Pancreas (tissue), 10 donors: ENCODE data around the gene SOX5. TPM values are rescaled to one million over a fixed set of nuclear protein-coding genes. Genes with fewer than 3 reads are reported as not detected.

ENCODE experiments used
- ATAC-seq, 4 donors: fragments of 200-7000 bp; cut with Tn5 transposase; one replicate each; pipeline versions ENCODE4 v1.8.0 to v1.9.1; 2020; ENCODE audit warnings: mild to moderate bottlenecking in 4 of 4, moderate library complexity in 4 of 4
- DNase-seq, 6 donors: peaks; one replicate each; pipeline ENCODE4 v3.0.0-alpha.2; 2020
- FAIRE-seq: peaks from 2 replicates; lab custom pipeline; 2012; peaks lifted over from hg19 to GRCh38; lab: Jason Lieb, UNC
- H3K27ac ChIP-seq, 4 donors: fragments of 200-600 bp; sonication (generic); 1 replicate in 3 of 4; 2 replicates in 1 of 4; pipeline versions ENCODE4 v1.5.0 to v1.8.0; 2020
- H3K27me3 ChIP-seq, 4 donors: fragments of 200-600 bp; one replicate each; pipeline ENCODE4 v1.8.0; 2021
- H3K36me3 ChIP-seq, 3 donors: fragments of 200-600 bp; sonication (generic) in 1 of 3; one replicate each; pipeline versions ENCODE4 v1.5.0 to v1.8.0; 2020 to 2021
- H3K4me1 ChIP-seq, 3 donors: fragments of 200-600 bp; one replicate each; pipeline ENCODE4 v1.8.0; 2021
- H3K4me3 ChIP-seq, 4 donors: fragments of 200-600 bp; sonication (generic) in 2 of 4; one replicate each; pipeline versions ENCODE4 v1.5.0 to v1.8.0; 2020 to 2021
- H3K9me3 ChIP-seq, 4 donors: fragments of 200-600 bp; one replicate each; pipeline ENCODE4 v1.8.0; 2021
- WGBS, 2 donors: extraction: QIAGEN DNeasy Blood & Tissue Kit; methylation state at CpG; one replicate each; pipeline ENCODE4 v1.1.7; 2013; 5-methylcytosine and 5-hydroxymethylcytosine counted together
- intact Hi-C, 3 donors: fragments of 100-400 bp; cut with DNase I; formaldehyde crosslinking; loops; one replicate each; pipeline versions ENCODE4 v1.11.1 to v1.14.2; 2022
- polyA plus RNA-seq, 2 donors: library from polyadenylated mRNA; stranded (reverse); fragments of 200-250 nt; gene quantifications; one replicate each; pipeline ENCODE4 v1.2.3, GENCODE V29; 2013
- total RNA-seq, 6 donors: library from RNA; stranded (reverse); fragmentation: NEBNext Ultra II Directional in 4 of 6; extraction: Animal tissue kit (Norgen Biotek cat#: 25700) in 4 of 6; gene quantifications; one replicate each; pipeline versions ENCODE4 v1.2.1 to v1.2.4, GENCODE V29; 2021 to 2023
- TF ChIP-seq, protein P1 (sequence below), 4 donors: fragments of 200-600 bp; sonication (generic) in 3 of 4; IDR thresholded peaks; one replicate each; pipeline versions ENCODE4 v1.5.0 to v1.8.0; 2021; ENCODE audit warnings: antibody characterized with exemption in 4 of 4
- donor health status: healthy with polysubstance abuse.
- donor health status: DM: no; HTN: no; CAD: no; lungs with moderate emphysema.
- donor health status: DM: no; HTN: no; CAD: no.
- donor health status: control.
- donor health status: control.
- donor health status: Bipolar disorder and iron deficiency.
- donor health status: DM: yes; HTN: yes; CAD: no.
- donor health status: DM: no; HTN: no; CAD: no.
- donor health status: DM: no; HTN: no; CAD: no.
- donor health status: DM: yes; HTN: yes; CAD: no.

SOX5 gene
- total and polyA plus RNA-seq, 8 donors: 0.47 to 2.5 (median 1.6) TPM

DNA sequence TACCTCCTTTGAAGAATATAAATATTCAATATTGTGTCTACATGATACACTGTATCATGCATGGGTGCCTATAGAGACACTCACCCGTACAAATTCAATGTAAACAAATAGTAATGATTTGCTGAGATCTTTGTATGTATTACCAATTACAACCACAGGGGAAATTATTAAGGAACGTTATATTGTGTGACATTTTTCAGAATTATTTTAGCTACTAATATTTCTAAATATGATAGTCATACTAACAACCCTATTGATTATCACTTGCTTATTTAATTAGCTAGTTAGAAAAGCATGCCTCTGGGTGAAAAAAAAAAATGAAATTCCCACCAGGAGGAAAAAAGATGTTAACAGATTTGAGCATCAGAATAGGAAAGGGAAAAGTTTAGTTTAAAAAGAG lies 2.1 kb downstream of the SOX5 start:
- no peaks in the 10 kb centered on the region for H3K4me1 ChIP-seq
- TF ChIP-seq, protein P1, sequence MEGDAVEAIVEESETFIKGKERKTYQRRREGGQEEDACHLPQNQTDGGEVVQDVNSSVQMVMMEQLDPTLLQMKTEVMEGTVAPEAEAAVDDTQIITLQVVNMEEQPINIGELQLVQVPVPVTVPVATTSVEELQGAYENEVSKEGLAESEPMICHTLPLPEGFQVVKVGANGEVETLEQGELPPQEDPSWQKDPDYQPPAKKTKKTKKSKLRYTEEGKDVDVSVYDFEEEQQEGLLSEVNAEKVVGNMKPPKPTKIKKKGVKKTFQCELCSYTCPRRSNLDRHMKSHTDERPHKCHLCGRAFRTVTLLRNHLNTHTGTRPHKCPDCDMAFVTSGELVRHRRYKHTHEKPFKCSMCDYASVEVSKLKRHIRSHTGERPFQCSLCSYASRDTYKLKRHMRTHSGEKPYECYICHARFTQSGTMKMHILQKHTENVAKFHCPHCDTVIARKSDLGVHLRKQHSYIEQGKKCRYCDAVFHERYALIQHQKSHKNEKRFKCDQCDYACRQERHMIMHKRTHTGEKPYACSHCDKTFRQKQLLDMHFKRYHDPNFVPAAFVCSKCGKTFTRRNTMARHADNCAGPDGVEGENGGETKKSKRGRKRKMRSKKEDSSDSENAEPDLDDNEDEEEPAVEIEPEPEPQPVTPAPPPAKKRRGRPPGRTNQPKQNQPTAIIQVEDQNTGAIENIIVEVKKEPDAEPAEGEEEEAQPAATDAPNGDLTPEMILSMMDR (IDR thresholded peaks at IDR 0.05): peak in 1 of 4 donors; percentile 12
- DNase-seq (no peak), FAIRE-seq (no peak), ATAC-seq (no peak)
- H3K27ac ChIP-seq: no peak overlapping the region
- no peaks in the 10 kb centered on the region for H3K36me3 ChIP-seq
- peaks cover 0 to 30% (median 7%) of the 10 kb centered on the region in 4 donors for H3K27me3 ChIP-seq
- intact Hi-C loops: no loop called here
- H3K4me3 ChIP-seq: no peak overlapping the region
- H3K9me3 ChIP-seq: no peaks in the 10 kb centered on the region
- WGBS, 2 donors: 26 to 29% methylated on average over 2 of the region's 2 CpGs

GRCh38 chr12:23945249-23945648 lies 4.2 kb downstream of the SOX5 start:
- ATAC-seq: no peak
- WGBS, 2 donors: 61 to 70% methylated on average over 2 of the region's 2 CpGs
- Histone ChIP-seq H3K27me3 (peaks cover 0 to 30% (median 7%) of the 10 kb centered on the region in 4 donors), H3K9me3 (no peaks in the 10 kb centered on the region), H3K36me3 (no peaks in the 10 kb centered on the region), H3K27ac (no peak overlapping the region), H3K4me3 (no peak overlapping the region), H3K4me1 (no peaks in the 10 kb centered on the region)
- no peak for DNase-seq
- intact Hi-C loops: no loop called here
- no peak for FAIRE-seq
- TF ChIP-seq, protein P1 (IDR thresholded peaks at IDR 0.05): no peak

DNA sequence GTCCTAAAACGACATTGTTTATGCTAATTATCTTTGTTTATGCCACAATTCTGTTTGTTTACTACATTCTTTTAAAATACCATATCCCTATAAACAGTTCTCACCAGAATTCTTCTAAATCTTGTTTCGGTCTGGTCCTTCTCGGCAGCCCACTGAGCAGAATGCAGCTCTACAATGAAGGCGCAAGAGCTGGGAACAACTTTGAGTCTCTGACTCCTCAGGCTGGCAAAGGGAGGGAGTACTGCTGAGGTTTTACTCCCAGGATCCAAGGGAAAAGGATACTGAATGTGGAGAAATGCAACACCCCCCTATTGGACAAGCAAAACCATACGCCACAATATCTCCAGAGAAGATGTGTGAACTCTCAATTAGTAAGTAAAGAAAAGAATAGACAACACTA lies 5.4 kb downstream of the SOX5 start:
- ATAC-seq (no peak), DNase-seq (no peak), FAIRE-seq (no peak)
- Histone ChIP-seq H3K9me3 (no peaks in the 10 kb centered on the region), H3K27ac (no peak overlapping the region), H3K4me1 (no peaks in the 10 kb centered on the region), H3K36me3 (no peaks in the 10 kb centered on the region), H3K27me3 (peaks cover 0 to 30% (median 7%) of the 10 kb centered on the region in 4 donors), H3K4me3 (no peak overlapping the region)
- TF ChIP-seq, protein P1 (IDR thresholded peaks at IDR 0.05): no peak
- WGBS, 2 donors: 71 to 74% methylated on average over 5 of the region's 5 CpGs
- intact Hi-C loops: no loop called here

DNA sequence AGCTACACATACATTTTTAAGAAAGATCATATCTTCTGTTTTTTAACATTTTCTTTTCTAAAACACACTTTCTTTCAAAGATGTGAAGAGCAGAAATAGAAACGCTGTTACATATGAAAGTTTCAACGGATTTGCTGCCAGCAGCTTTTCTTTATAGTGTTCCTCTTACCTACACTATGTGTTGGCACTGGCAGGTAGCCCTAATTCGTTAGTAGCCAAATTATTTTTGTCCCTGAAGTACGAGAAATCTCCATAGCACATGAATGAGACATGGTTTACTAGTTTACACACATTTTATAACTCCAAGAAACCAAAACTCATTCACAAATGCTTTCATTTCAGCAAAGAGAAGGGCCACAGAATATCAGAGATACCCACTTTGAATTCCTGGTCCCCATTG lies 6.6 kb downstream of the SOX5 start:
- DNase-seq (no peak), FAIRE-seq (no peak), ATAC-seq (no peak)
- no peaks in the 10 kb centered on the region for H3K9me3 ChIP-seq
- H3K4me3 ChIP-seq: no peak overlapping the region
- TF ChIP-seq, protein P1 (IDR thresholded peaks at IDR 0.05): no peak
- 63 to 70% methylated on average over 4 of the region's 4 CpGs for WGBS, 2 donors
- no peaks in the 10 kb centered on the region for H3K36me3 ChIP-seq
- H3K27me3 ChIP-seq: peaks cover 0 to 20% (median 6%) of the 10 kb centered on the region in 4 donors
- no peak overlapping the region for H3K27ac ChIP-seq
- no peaks in the 10 kb centered on the region for H3K4me1 ChIP-seq
- intact Hi-C loops: no loop called here

GRCh38 chr12:23941780-23942179 lies 7.7 kb downstream of the SOX5 start:
- 58 to 79% methylated on average over 1 of the region's 1 CpG for WGBS, 2 donors
- no peaks in the 10 kb centered on the region for H3K36me3 ChIP-seq
- peaks cover 0 to 9% (median 2%) of the 10 kb centered on the region in 4 donors for H3K27me3 ChIP-seq
- no peak for ATAC-seq
- intact Hi-C loops: no loop called here
- DNase-seq: no peak
- TF ChIP-seq, protein P1 (IDR thresholded peaks at IDR 0.05): no peak
- no peak overlapping the region for H3K4me3 ChIP-seq
- H3K27ac ChIP-seq: no peak overlapping the region
- FAIRE-seq: peak; percentile 9
- no peaks in the 10 kb centered on the region for H3K9me3 ChIP-seq
- no peaks in the 10 kb centered on the region for H3K4me1 ChIP-seq
